IPS-15b (cell line): Measurements from ENCODE around the gene B3GALT2.
"Not testable (repeated sequence)": the region's sequence is repeated elsewhere in the genome, so short reads cannot be mapped to it uniquely, and the experiment has no call there.

Experiments used
- H3K27me3 ChIP-seq: one replicate; pipeline ENCODE4 v1.6.1; 2013; ENCODE audit warnings: low read length; ENCODE audit not compliant: control insufficient read depth, insufficient read depth
- H3K36me3 ChIP-seq: one replicate; pipeline ENCODE4 v1.6.1; 2013; ENCODE audit warnings: low read length; ENCODE audit not compliant: control insufficient read depth, insufficient read depth
- H3K4me1 ChIP-seq: one replicate; pipeline ENCODE4 v1.6.1; 2013; ENCODE audit warnings: mild to moderate bottlenecking, low read length; ENCODE audit not compliant: control insufficient read depth, insufficient read depth
- H3K4me3 ChIP-seq: one replicate; pipeline ENCODE4 v1.5.1; 2013; ENCODE audit warnings: low read depth, low read length
- H3K9ac ChIP-seq: one replicate; pipeline ENCODE4 v1.6.1; 2013; ENCODE audit warnings: low read depth, mild to moderate bottlenecking, low read length
- H3K9me3 ChIP-seq: one replicate; pipeline ENCODE4 v1.6.1; 2013; ENCODE audit warnings: mild to moderate bottlenecking, low read length; ENCODE audit not compliant: control insufficient read depth, insufficient read depth

Gene B3GALT2

DNA sequence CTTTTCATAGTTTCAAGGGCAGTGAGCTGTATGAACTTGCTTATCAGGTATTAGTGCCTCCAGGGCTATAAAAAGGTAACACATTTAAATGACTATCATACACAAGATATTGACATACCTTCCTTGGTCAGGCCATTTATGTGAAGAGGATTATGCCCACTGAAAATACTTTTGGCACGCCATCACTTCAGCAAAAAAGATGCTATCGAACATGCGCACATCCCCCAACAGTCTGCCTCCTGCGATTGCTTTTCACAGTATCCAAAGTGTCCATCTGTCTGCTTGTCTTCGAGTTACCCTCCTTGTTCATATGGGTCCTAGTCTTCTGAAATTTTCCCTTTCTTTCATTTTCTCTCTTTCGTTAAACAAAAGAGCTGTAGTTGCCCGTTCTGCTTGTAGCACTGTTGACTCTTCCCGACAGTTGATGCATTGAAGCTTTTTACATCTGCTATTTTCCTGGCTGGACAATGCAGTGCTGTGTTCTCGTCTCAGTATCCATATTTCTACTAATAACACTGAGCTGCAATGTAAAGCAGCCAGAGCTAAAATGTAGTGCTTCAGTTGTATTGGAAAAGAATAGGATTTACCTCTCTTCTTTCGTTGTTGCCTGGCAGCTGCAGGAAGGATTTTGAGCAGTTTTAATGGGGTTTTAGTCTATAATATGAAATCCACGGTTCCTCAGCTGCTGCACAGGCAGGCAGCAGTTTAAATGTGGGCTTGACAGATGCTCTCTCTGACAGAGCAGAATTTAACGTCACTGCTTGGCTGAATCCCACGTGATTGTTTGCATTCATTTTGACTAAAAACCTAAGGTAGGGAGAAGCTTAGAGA, at the start of gene B3GALT2:
TSS of gene B3GALT2 (minus strand) at position 713 of the 831 bp plus-strand sequence. CDS start 5,051 bp downstream, outside the sequence.
- no peak within 1 kb of the TSS for H3K9ac ChIP-seq
- H3K36me3 ChIP-seq: no peaks in the 10 kb centered on the region
- no peaks in the 10 kb centered on the region for H3K9me3 ChIP-seq
- peaks cover 8% of the 10 kb centered on the region for H3K4me1 ChIP-seq
- H3K4me3 ChIP-seq: no peak within 1 kb of the TSS
- H3K27me3 ChIP-seq: no peaks in the 10 kb centered on the region

- Histone ChIP-seq H3K9me3 (no peaks in the 10 kb centered on the region), H3K36me3 (peaks cover 4% of the 10 kb centered on the region)
These were observed 48.1 kb upstream of the B3GALT2 start for GRCh38 chr1:193234530-193234929.

GRCh38 chr1:193231146-193231545, 44.7 kb upstream of the B3GALT2 start:
- not testable (repeated sequence) for H3K27me3 ChIP-seq, H3K4me3 ChIP-seq, H3K36me3 ChIP-seq, H3K9ac ChIP-seq, H3K4me1 ChIP-seq, H3K9me3 ChIP-seq

More at GRCh38 chr1:193234530-193234929, 48.1 kb upstream of the B3GALT2 start:
- H3K4me1 ChIP-seq: no peaks in the 10 kb centered on the region
- H3K27me3 ChIP-seq: no peaks in the 10 kb centered on the region
- H3K4me3 ChIP-seq: no peak overlapping the region
- no peak overlapping the region for H3K9ac ChIP-seq

DNA sequence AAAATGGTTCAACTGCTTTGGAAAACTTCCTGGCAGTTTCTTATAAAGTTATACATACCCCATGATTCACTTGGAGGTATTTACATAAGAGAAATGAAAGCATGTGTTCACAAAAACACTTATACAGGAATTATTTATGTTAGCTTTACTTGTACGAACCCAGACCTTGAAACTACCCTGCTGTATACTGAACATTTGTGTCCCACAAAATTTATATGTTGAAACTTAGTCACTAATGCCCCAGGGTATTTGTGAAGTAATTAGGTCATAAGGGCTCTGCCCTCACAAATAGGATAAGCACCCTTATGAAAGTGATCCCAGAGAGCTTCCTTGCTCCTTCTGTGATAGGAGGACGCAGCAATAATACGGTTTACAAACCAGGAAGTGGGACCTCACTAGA, 42.7 kb upstream of the B3GALT2 start:
- H3K4me1 ChIP-seq: no peaks in the 10 kb centered on the region
- no peak overlapping the region for H3K9ac ChIP-seq
- peaks cover 4% of the 10 kb centered on the region for H3K36me3 ChIP-seq
- H3K27me3 ChIP-seq: no peaks in the 10 kb centered on the region
- H3K4me3 ChIP-seq: no peak overlapping the region
- no peaks in the 10 kb centered on the region for H3K9me3 ChIP-seq

- Histone ChIP-seq H3K36me3 (no peaks in the 10 kb centered on the region), H3K4me1 (peaks cover 13% of the 10 kb centered on the region), H3K9me3 (no peaks in the 10 kb centered on the region), H3K27me3 (no peaks in the 10 kb centered on the region), H3K4me3 (no peak overlapping the region), H3K9ac (no peak overlapping the region)
These were observed 35.7 kb upstream of the B3GALT2 start for GRCh38 chr1:193222056-193222615.

DNA sequence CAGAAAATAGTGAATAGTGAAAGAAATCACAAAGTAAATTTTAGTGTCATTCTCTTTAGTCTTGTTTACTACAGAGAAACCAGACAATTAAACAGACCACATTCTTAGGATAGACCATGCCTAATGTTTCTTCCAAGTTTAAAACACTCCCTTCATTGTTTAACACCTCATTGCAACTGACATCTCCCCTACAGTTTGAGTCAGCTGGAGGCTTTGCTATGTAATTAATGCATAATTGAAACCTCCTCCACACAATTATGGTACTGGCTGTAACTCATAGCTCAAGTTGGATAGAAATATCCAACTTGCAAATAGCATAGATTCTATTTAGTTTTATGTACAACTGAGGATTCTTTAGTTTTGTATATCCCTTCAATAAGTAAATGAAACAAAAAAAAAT, 35.2 kb upstream of the B3GALT2 start:
- Histone ChIP-seq H3K27me3 (no peaks in the 10 kb centered on the region), H3K4me1 (peaks cover 16% of the 10 kb centered on the region), H3K9me3 (no peaks in the 10 kb centered on the region), H3K4me3 (no peak overlapping the region), H3K9ac (no peak overlapping the region), H3K36me3 (no peaks in the 10 kb centered on the region)

DNA sequence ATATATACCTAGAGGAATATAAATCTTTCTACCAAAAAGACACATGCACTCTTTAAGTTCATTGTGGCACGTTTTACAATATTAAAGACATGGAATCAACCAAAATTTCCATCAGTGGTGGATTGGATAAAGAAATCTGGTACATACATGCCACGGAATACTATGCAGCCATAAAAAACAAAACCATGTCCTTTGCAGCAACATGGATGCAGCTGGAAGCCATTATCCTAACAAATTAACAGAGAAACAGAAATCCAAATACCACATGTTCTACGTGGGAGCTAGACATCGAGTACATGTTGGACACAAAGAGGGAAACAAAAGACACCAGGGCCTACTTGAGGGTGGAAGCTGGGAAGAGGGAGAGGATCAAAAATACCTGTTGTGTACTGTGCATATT, 33.0 kb upstream of the B3GALT2 start:
- H3K36me3 ChIP-seq: no peaks in the 10 kb centered on the region
- no peak overlapping the region for H3K4me3 ChIP-seq
- no peaks in the 10 kb centered on the region for H3K27me3 ChIP-seq
- no peak overlapping the region for H3K9ac ChIP-seq
- peaks cover 18% of the 10 kb centered on the region for H3K4me1 ChIP-seq
- no peaks in the 10 kb centered on the region for H3K9me3 ChIP-seq

- Histone ChIP-seq H3K27me3 (no peaks in the 10 kb centered on the region), H3K36me3 (no peaks in the 10 kb centered on the region), H3K4me1 (peaks cover 15% of the 10 kb centered on the region), H3K9ac (no peak overlapping the region), H3K4me3 (no peak overlapping the region), H3K9me3 (no peaks in the 10 kb centered on the region)
These were observed 30.5 kb upstream of the B3GALT2 start for GRCh38 chr1:193216920-193217319.

GRCh38 chr1:193213998-193214397, 27.6 kb upstream of the B3GALT2 start:
- H3K9me3 ChIP-seq: no peaks in the 10 kb centered on the region
- H3K4me1 ChIP-seq: peaks cover 10% of the 10 kb centered on the region
- H3K4me3 ChIP-seq: no peak overlapping the region
- H3K27me3 ChIP-seq: no peaks in the 10 kb centered on the region
- no peaks in the 10 kb centered on the region for H3K36me3 ChIP-seq
- H3K9ac ChIP-seq: no peak overlapping the region

- no peaks in the 10 kb centered on the region for H3K9me3 ChIP-seq
- no peaks in the 10 kb centered on the region for H3K27me3 ChIP-seq
- peaks cover 10% of the 10 kb centered on the region for H3K4me1 ChIP-seq
- H3K9ac ChIP-seq: no peak overlapping the region
- H3K4me3 ChIP-seq: no peak overlapping the region
- H3K36me3 ChIP-seq: no peaks in the 10 kb centered on the region
These were observed 26.2 kb upstream of the B3GALT2 start for GRCh38 chr1:193212637-193213036.

DNA sequence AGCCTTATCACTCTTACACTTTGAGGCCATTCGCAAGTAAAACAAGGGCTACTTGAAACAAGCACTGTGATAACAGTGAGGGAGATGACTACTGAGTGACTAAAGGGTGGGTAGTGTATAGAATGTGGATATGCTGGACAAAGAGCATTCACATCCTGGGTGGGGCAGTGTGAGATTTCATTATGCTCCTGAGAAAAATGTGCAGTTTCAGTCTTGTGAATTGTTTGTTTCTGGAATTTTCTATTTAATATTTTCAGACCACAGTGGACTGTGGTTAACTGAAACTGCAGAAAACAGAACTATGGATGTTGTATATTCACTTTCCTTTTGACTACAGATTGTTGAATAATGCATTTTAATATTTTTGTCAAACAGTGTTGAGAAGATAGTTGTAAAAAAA, 25.1 kb upstream of the B3GALT2 start:
- no peak overlapping the region for H3K9ac ChIP-seq
- no peaks in the 10 kb centered on the region for H3K36me3 ChIP-seq
- no peaks in the 10 kb centered on the region for H3K27me3 ChIP-seq
- H3K9me3 ChIP-seq: no peaks in the 10 kb centered on the region
- peaks cover 5% of the 10 kb centered on the region for H3K4me1 ChIP-seq
- H3K4me3 ChIP-seq: no peak overlapping the region

GRCh38 chr1:193210996-193211395, 24.6 kb upstream of the B3GALT2 start:
- no peaks in the 10 kb centered on the region for H3K27me3 ChIP-seq
- H3K9me3 ChIP-seq: no peaks in the 10 kb centered on the region
- H3K4me3 ChIP-seq: no peak overlapping the region
- no peak overlapping the region for H3K9ac ChIP-seq
- peaks cover 4% of the 10 kb centered on the region for H3K4me1 ChIP-seq
- no peaks in the 10 kb centered on the region for H3K36me3 ChIP-seq
